CD4-positive, alpha-beta T cell (primary cell): ENCODE measurements around the gene SLC17A9. TPM values are rescaled to one million over a fixed set of nuclear protein-coding genes. Genes with fewer than 3 reads are reported as not detected.
A peak's percentile ranks its signal among the peaks of the same experiment; 100 is the strongest.

Experiments
- ATAC-seq: fragments of 200-7000 bp; cut with Tn5 transposase; one replicate; pipeline ENCODE4 v1.10.0; 2022; ENCODE audit warnings: mild to moderate bottlenecking; ENCODE audit not compliant: poor library complexity
- CTCF ChIA-PET: fragments of 350-600 bp; sonication (Branson Sonifier 250); formaldehyde crosslinking; loops from one replicate; lab custom pipeline; 2021; ENCODE audit warnings: antibody characterized with exemption, inconsistent platforms; lab: Charles Lee
- POLR2A ChIA-PET: fragments of 350-600 bp; sonication (Branson Sonifier 250); formaldehyde crosslinking; loops from one replicate; lab custom pipeline; 2021; ENCODE audit warnings: antibody characterized with exemption, inconsistent platforms; lab: Charles Lee
- DNase-seq, 14 experiments: peaks; one replicate each; pipeline ENCODE4 v3.0.0-alpha.2; 2013 to 2020; ENCODE audit warnings: mixed read lengths in 2 of 14
- H3K27ac ChIP-seq, 2 donors: one replicate each; pipeline versions ENCODE4 v1.5.1 to v1.7.0; 2013; ENCODE audit warnings: low read length in 2 of 2, low read depth in 1 of 2, mild to moderate bottlenecking in 1 of 2
- H3K27me3 ChIP-seq, 2 experiments: 1 replicate in 1 of 2; 2 replicates in 1 of 2; pipeline versions ENCODE4 v1.6.1 to v1.7.0; 2013; ENCODE audit warnings: low read length in 2 of 2, control low read depth in 1 of 2, mild to moderate bottlenecking in 1 of 2, moderate library complexity in 1 of 2; ENCODE audit not compliant: insufficient read depth in 2 of 2, control insufficient read depth in 1 of 2
- H3K36me3 ChIP-seq: one replicate; pipeline ENCODE4 v1.6.1; 2013; ENCODE audit warnings: low read length, control low read depth; ENCODE audit not compliant: insufficient read depth
- H3K4me1 ChIP-seq: one replicate; pipeline ENCODE4 v1.6.1; 2013; ENCODE audit warnings: low read length, control low read depth; ENCODE audit not compliant: insufficient read depth
- H3K4me3 ChIP-seq: one replicate; pipeline ENCODE4 v1.5.1; 2013; ENCODE audit warnings: mild to moderate bottlenecking, low read length, moderate library complexity
- H3K9me3 ChIP-seq, 2 experiments: 1 replicate in 1 of 2; 2 replicates in 1 of 2; pipeline versions ENCODE4 v1.6.1 to v1.7.0; 2013; ENCODE audit warnings: low read length in 2 of 2, mild to moderate bottlenecking in 2 of 2, control low read depth in 1 of 2, moderate library complexity in 1 of 2; ENCODE audit not compliant: control insufficient read depth in 1 of 2, insufficient read depth in 1 of 2
- H3K27ac Mint-ChIP-seq: one replicate; pipeline ENCODE4 v1.8.0; 2020; ENCODE audit warnings: mixed read lengths
- H3K27me3 Mint-ChIP-seq: one replicate; pipeline ENCODE4 v1.8.0; 2021; ENCODE audit warnings: mixed read lengths
- H3K36me3 Mint-ChIP-seq: one replicate; pipeline ENCODE4 v1.8.0; 2021; ENCODE audit warnings: low read depth, mixed read lengths
- H3K4me1 Mint-ChIP-seq: one replicate; pipeline ENCODE4 v1.8.0; 2021; ENCODE audit warnings: low read depth, mixed read lengths
- H3K4me3 Mint-ChIP-seq: one replicate; pipeline ENCODE4 v1.8.0; 2020; ENCODE audit warnings: mild to moderate bottlenecking, mixed read lengths
- H3K9me3 Mint-ChIP-seq: one replicate; pipeline ENCODE4 v1.8.0; 2020; ENCODE audit warnings: mixed read lengths
- CTCF ChIP-seq: fragments of 200-600 bp; IDR thresholded peaks from one replicate; pipeline ENCODE4 v1.8.0; 2022; ENCODE audit warnings: antibody characterized with exemption, mild to moderate bottlenecking
- intact Hi-C, 2 experiments: fragments of 100-400 bp; cut with DNase I in 1 of 2; cut with micrococcal nuclease in 1 of 2; formaldehyde crosslinking; loops; one replicate each; pipeline versions ENCODE4 v1.15.1 to v1.9.0; 2023 to 2025; cut with DNase I, micrococcal nuclease
- total RNA-seq, 174 experiments: library from RNA in 2 of 174; stranded (reverse) in 2 of 174; gene quantifications; one replicate each; pipeline ENCODE4 v1.2.3 and lab custom pipeline; 2021 to 2026

Gene SLC17A9
- total RNA-seq, 2 experiments from 2014 or later: 3.5 to 5.5 TPM

DNA sequence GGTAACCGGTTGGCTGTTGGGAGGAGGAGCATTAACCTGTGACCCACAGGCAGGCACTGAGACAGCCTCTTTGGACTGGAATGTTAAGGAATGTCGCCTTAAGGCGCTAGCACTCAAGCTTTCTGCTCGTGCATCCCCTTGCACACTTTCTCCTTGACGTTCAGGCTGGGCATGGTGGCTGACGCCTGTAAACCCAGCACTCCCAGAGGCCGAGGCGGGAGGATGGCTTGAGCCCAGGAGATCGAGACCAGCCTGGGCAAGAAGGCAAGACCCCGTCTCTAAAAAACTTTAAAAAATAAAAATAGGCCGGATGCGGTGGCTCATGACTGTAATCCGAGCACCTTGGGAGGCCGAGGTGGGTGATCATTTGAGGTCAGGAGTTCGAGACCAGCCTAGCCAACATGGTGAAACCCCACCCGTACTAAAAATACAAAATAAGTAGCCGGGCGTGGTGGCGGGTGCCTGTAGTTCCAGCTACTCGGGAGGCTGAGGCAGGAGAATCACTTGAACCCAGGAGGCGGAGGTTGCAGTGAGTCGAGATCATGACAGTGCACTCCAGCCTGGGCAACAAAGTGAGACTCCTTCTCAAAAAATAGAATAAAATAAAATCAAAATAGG, 16.4 kb upstream of the SLC17A9 start:
- TF ChIP-seq CTCF: no peak
- H3K27ac Mint-ChIP-seq: no peak overlapping the region
- Histone ChIP-seq H3K4me1 (peaks cover 61% of the 10 kb centered on the region), H3K27me3 (no peaks in the 10 kb centered on the region), H3K4me3 (no peak overlapping the region), H3K9me3 (no peaks in the 10 kb centered on the region), H3K27ac (no peak overlapping the region), H3K36me3 (peaks cover 21% of the 10 kb centered on the region)
- H3K9me3 Mint-ChIP-seq: no peaks in the 10 kb centered on the region
- DNase-seq (no peak), ATAC-seq (no peak)
- intact Hi-C loops: loop anchor here (2.0 to 10.0 kb wide), 5 partner anchors 17 to 529 kb away; partner anchors contain the start of genes ARFGAP1 (in 1 of the 2), CABLES2 (in 1 of the 2) and YTHDF1 (in 1 of the 2)
- H3K36me3 Mint-ChIP-seq: peaks cover 34% of the 10 kb centered on the region
- H3K27me3 Mint-ChIP-seq: no peaks in the 10 kb centered on the region
- peaks cover 31% of the 10 kb centered on the region for H3K4me1 Mint-ChIP-seq
- ChIA-PET CTCF (interaction anchor here (1.0 to 3.4 kb wide), 6 partner anchors 10 to 40 kb away, joined by 3 to 11 read pairs (median 4); no protein-coding TSS in a partner anchor), POLR2A (interaction anchor here (1.0 to 5.1 kb wide), 5 partner anchors 9 to 36 kb away, joined by 3 to 69 read pairs (median 4); partner anchors contain the start of gene DIDO1)
- H3K4me3 Mint-ChIP-seq: peak overlapping the region; percentile 60

DNA sequence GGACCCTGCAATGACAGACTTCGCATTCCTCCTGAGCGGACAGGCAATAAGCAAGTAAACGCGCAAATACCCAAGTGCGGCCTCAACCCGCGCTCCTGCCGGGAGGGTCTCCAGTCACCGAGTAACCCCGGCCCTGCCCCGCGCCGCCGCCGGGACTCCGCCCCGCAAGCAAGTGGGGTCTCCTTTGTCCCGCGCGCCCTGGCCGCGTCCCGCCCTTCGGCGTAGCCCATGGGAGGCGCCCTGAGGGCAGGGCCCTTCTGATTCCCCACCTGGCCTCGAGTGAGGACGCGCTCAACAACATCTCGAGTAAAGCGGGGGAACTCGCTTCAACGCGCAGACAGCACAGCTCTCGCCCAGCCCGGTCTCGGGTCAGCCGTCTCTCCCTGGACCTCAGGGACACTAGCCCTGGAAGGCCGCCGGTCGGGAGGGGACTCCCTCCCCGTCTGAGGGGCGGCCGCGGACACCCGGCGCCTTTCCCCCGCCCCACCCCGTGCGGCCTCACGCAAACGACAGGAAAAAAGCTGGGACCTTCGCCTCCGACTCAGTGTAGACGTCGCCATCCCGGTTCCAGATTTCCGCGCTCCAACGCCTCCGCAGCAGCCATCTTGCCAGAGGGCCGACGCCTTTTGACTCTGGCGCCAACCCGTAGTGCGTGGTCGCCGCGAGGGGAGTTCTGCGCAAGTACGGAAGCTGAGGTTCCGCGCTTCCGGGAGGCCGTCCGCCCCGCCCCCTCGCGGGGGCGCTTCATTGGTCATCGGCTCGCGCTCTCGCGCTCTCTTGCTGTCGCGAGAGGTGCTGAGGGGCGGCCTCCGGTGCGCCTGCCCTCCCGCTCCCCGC, 15.0 kb upstream of the SLC17A9 start:
- Mint-ChIP-seq H3K4me1 (peaks cover 37% of the 10 kb centered on the region), H3K36me3 (peaks cover 38% of the 10 kb centered on the region), H3K27me3 (no peaks in the 10 kb centered on the region), H3K4me3 (peak overlapping the region; percentile 96), H3K27ac (peak overlapping the region; percentile 92), H3K9me3 (no peaks in the 10 kb centered on the region)
- H3K27ac ChIP-seq: peak overlapping the region; percentile 84 to 87
- CTCF ChIA-PET: interaction anchor here (1.1 to 3.4 kb wide), 7 partner anchors 12 to 72 kb away, joined by 3 to 11 read pairs (median 5); no protein-coding TSS in a partner anchor
- H3K9me3 ChIP-seq: no peaks in the 10 kb centered on the region
- ATAC-seq (peak; percentile 88), DNase-seq (peak; percentile 94 to 98 (median 96))
- POLR2A ChIA-PET: interaction anchor here (0.9 to 5.1 kb wide), 14 partner anchors 10 to 551 kb away, joined by 3 to 69 read pairs (median 6); partner anchors contain the start of genes DIDO1, OGFR, RPS21 and SLC17A9
- TF ChIP-seq CTCF: no peak
- H3K4me1 ChIP-seq: peaks cover 63% of the 10 kb centered on the region
- H3K36me3 ChIP-seq: peaks cover 34% of the 10 kb centered on the region
- H3K27me3 ChIP-seq: no peaks in the 10 kb centered on the region
- intact Hi-C loops: loop anchor here (1.0 to 10.0 kb wide), 9 partner anchors 9 to 530 kb away; partner anchors contain the start of genes ARFGAP1 (in 1 of the 2), CABLES2 (in 1 of the 2), DIDO1 (in 1 of the 2) and YTHDF1 (in 1 of the 2)
- H3K4me3 ChIP-seq: peak overlapping the region; percentile 99
